K562 (cell line): Measurements from ENCODE around the gene LPIN1. TPM values are rescaled to one million over a fixed set of nuclear protein-coding genes. Genes with fewer than 3 reads are reported as not detected.
A peak's percentile ranks its signal among the peaks of the same experiment; 100 is the strongest.

Experiments
- ATAC-seq: fragments of 200-7000 bp; cut with Tn5 transposase; 3 replicates; pipeline ENCODE4 v1.9.1; 2020; ENCODE audit warnings: moderate library complexity
- BruUV-seq: library from RNA; stranded (reverse); fragments of 400-500 nt; replicated peaks from 2 replicates; lab custom pipeline; 2021; lab: Mats Ljungman, UMichigan
- CTCF ChIA-PET: fragments of 300-600 bp; formaldehyde crosslinking; extraction: SDS; loops from one replicate; lab custom pipeline; 2021; ENCODE audit warnings: low intra/inter-chr PET ratio; lab: Yijun Ruan, JAX
- POLR2A ChIA-PET: fragments of 300-600, 350-650 bp; sonication (Branson Sonifier 250); formaldehyde crosslinking; extraction: SDS; loops from one replicate; lab custom pipeline; 2021; ENCODE audit warnings: antibody characterized with exemption, inconsistent platforms; lab: Yijun Ruan, JAX
- DNase-seq, 4 experiments: peaks; one replicate each; pipeline versions ENCODE4 v3.0.0 to v3.0.0-alpha.2; 2011 to 2018; ENCODE audit warnings: low spot score in 3 of 4, mixed read lengths in 3 of 4; ENCODE audit errors: extremely low read depth in 1 of 4
- FAIRE-seq: peaks from 2 replicates; lab custom pipeline; 2011; peaks lifted over from hg19 to GRCh38; lab: Jason Lieb, UNC
- H2AFZ ChIP-seq: 2 replicates; pipeline ENCODE4 v1.6.0; 2011; ENCODE audit warnings: low read depth, low read length, control low read depth, inconsistent platforms
- H3K27ac ChIP-seq: fragments of 200-600 bp; 3 replicates; pipeline ENCODE4 v1.8.0; 2011; ENCODE audit warnings: low read depth, mild to moderate bottlenecking, control low read depth, inconsistent platforms, low read length, moderate library complexity, mixed read lengths; ENCODE audit errors: extremely low read depth
- H3K27me3 ChIP-seq, 2 experiments: fragments of 300-600 bp in 1 of 2; 2 replicates in 1 of 2; 3 replicates in 1 of 2; pipeline versions ENCODE4 v1.6.0 to v1.8.0; 2011; ENCODE audit warnings: inconsistent platforms in 2 of 2, low read length in 2 of 2, mild to moderate bottlenecking in 1 of 2, mixed read lengths in 1 of 2, moderate library complexity in 1 of 2; ENCODE audit not compliant: control insufficient read depth in 2 of 2, insufficient read depth in 2 of 2
- H3K36me3 ChIP-seq: fragments of 300-600 bp; 3 replicates; pipeline ENCODE4 v1.8.0; 2011; ENCODE audit warnings: mild to moderate bottlenecking, low read length, inconsistent platforms; ENCODE audit not compliant: control insufficient read depth, insufficient read depth
- H3K4me1 ChIP-seq, 2 experiments: fragments of 200-600 bp in 1 of 2; replicated peaks in 1 of 2; 2 replicates in 1 of 2; 3 replicates in 1 of 2; pipeline versions ENCODE4 v1.5.1 to v1.8.0; 2011; ENCODE audit warnings: inconsistent platforms in 2 of 2, low read length in 2 of 2, mild to moderate bottlenecking in 1 of 2, mixed read lengths in 1 of 2, moderate library complexity in 1 of 2; ENCODE audit not compliant: control insufficient read depth in 2 of 2, insufficient read depth in 2 of 2
- H3K4me2 ChIP-seq: 2 replicates; pipeline ENCODE4 v1.6.1; 2011; ENCODE audit warnings: low read length, control low read depth, inconsistent platforms, mixed read lengths; ENCODE audit not compliant: insufficient read depth
- H3K4me3 ChIP-seq: fragments of 200-600 bp; sonication (generic), shearing (Covaris generic); 2 replicates; pipeline ENCODE4 v1.5.1; 2016; ENCODE audit warnings: control low read depth, inconsistent platforms
- H3K79me2 ChIP-seq: fragments of 200-600 bp; 3 replicates; pipeline ENCODE4 v1.8.0; 2011; ENCODE audit warnings: low read length, inconsistent platforms; ENCODE audit not compliant: control insufficient read depth, insufficient read depth
- H3K9ac ChIP-seq, 2 experiments: 2 replicates each; pipeline versions ENCODE4 v1.6.0 to v1.6.1; 2011; ENCODE audit warnings: low read depth in 2 of 2, low read length in 2 of 2, control low read depth in 1 of 2, inconsistent platforms in 1 of 2, mild to moderate bottlenecking in 1 of 2, mixed read lengths in 1 of 2; ENCODE audit not compliant: insufficient read depth in 1 of 2
- H3K9me1 ChIP-seq: one replicate; pipeline ENCODE4 v1.6.0; 2011; ENCODE audit warnings: inconsistent platforms, mild to moderate bottlenecking, low read length, moderate library complexity; ENCODE audit not compliant: control insufficient read depth, insufficient read depth
- H3K9me3 ChIP-seq: replicated peaks from 2 replicates; pipeline ENCODE4 v1.5.1; 2011; ENCODE audit warnings: low read depth, low read length, inconsistent platforms; ENCODE audit not compliant: control insufficient read depth, insufficient read depth
- H4K20me1 ChIP-seq: replicated peaks from 2 replicates; pipeline ENCODE4 v1.6.1; 2011; ENCODE audit warnings: low read length, inconsistent platforms, mixed read lengths; ENCODE audit not compliant: control insufficient read depth, insufficient read depth
- ARID1B ChIP-seq: fragments of 450-650 bp; IDR thresholded peaks from 2 replicates; pipeline ENCODE4 v1.6.1; 2016; ENCODE audit warnings: antibody characterized with exemption, mild to moderate bottlenecking, inconsistent platforms
- C11orf30 ChIP-seq: fragments of 450-650 bp; IDR thresholded peaks from 2 replicates; pipeline ENCODE4 v1.6.1; 2016; ENCODE audit warnings: low read depth, mild to moderate bottlenecking
- CHD1 ChIP-seq: fragments of 200-600 bp; sonication (generic); IDR thresholded peaks from one replicate; pipeline ENCODE4 v1.6.1; 2012; ENCODE audit warnings: mild to moderate bottlenecking, moderate library complexity, low read length, inconsistent platforms
- FOSL1 ChIP-seq: fragments of 200-800 bp; sonication (Bioruptor generic); conservative IDR thresholded peaks from 2 replicates; pipeline ENCODE4 v1.6.1; 2016; ENCODE audit warnings: missing genetic modification characterization, missing compliant biosample characterization
- HDAC3 ChIP-seq: fragments of 450-650 bp; IDR thresholded peaks from 2 replicates; pipeline ENCODE4 v1.6.1; 2018; ENCODE audit warnings: borderline replicate concordance, mild to moderate bottlenecking, moderate library complexity; ENCODE audit not compliant: partially characterized antibody
- HDGF ChIP-seq: fragments of 450-650 bp; IDR thresholded peaks from 2 replicates; pipeline ENCODE4 v1.6.1; 2016
- JUND ChIP-seq, 2 experiments: IDR thresholded peaks; 2 replicates in 1 of 2; 3 replicates in 1 of 2; pipeline ENCODE4 v1.6.1; 2011; ENCODE audit warnings: borderline replicate concordance in 2 of 2, low read depth in 2 of 2, low read length in 2 of 2, improper control_type of control experiment in 1 of 2, missing biosample characterization in 1 of 2, missing genetic modification characterization in 1 of 2, missing genetic modification reagents in 1 of 2
- MCM7 ChIP-seq, 2 experiments: fragments of 450-650 bp; IDR thresholded peaks; 2 replicates each; pipeline ENCODE4 v1.6.1; 2016 to 2018
- MEIS2 ChIP-seq: fragments of 450-650 bp; IDR thresholded peaks from 2 replicates; pipeline ENCODE4 v1.6.1; 2014; ENCODE audit warnings: mild to moderate bottlenecking; ENCODE audit not compliant: partially characterized antibody
- NEUROD1 ChIP-seq: fragments of 150-350 bp; IDR thresholded peaks from 2 replicates; pipeline ENCODE4 v1.6.1; 2014; ENCODE audit warnings: borderline replicate concordance, low read length, low read depth; ENCODE audit not compliant: partially characterized antibody
- USF1 ChIP-seq: sonication (generic); formaldehyde crosslinking; IDR thresholded peaks from 2 replicates; pipeline ENCODE4 v1.9.0; 2022; ENCODE audit warnings: mild to moderate bottlenecking, missing genetic modification reagents
- WGBS: fragments of 100-300 bp; shearing (Covaris generic); methylation state at CpG from one replicate; pipeline ENCODE4 v1.1.6; 2016; ENCODE audit warnings: low coverage, mixed read lengths; ENCODE audit not compliant: insufficient coverage; ENCODE audit errors: missing lambda C conversion rate; 5-methylcytosine and 5-hydroxymethylcytosine counted together
- in situ Hi-C: fragments of 300-500 bp; cut with MboI; formaldehyde crosslinking; loops from 4 replicates; pipeline ENCODE4 v1.15.0; 2018; ENCODE audit warnings: inconsistent platforms, mixed read lengths
- intact Hi-C: fragments of 100-400 bp; cut with micrococcal nuclease; formaldehyde crosslinking; loops from 2 replicates; pipeline ENCODE4 v1.14.2; 2022
- polyA plus RNA-seq, 8 experiments: library from polyadenylated mRNA; depleted of rRNA in 4 of 8; stranded (reverse) in 5 of 8; unstranded in 3 of 8; fragments of >200 nt; fragmentation: Nextera tagmentation in 2 of 8; fragmentation: Illumina TruSeq in 1 of 8; extraction: Ambion mirVana in 2 of 8; extraction: Trizol in 1 of 8; gene quantifications; 2 replicates each; pipeline versions ENCODE4 v1.2.1 to v1.2.3, GENCODE V29; 2011 to 2014; ENCODE audit warnings: inconsistent platforms in 1 of 8, missing spikeins in 1 of 8
- total RNA-seq, 7 experiments: library from RNA; depleted of rRNA in 6 of 7; stranded (reverse); fragments of >200 nt in 6 of 7; fragmentation: Illumina TruSeq in 2 of 7; extraction: Trizol in 2 of 7; gene quantifications; 2 replicates each; pipeline versions ENCODE4 v1.2.1 to v1.2.3, GENCODE V29; 2011 to 2021; ENCODE audit warnings: low replicate concordance in 1 of 7
- TF ChIP-seq, protein P1 (sequence below): fragments of 450-650 bp; formaldehyde crosslinking; IDR thresholded peaks from 2 replicates; pipeline ENCODE4 v1.4.0; 2020; ENCODE audit warnings: mild to moderate bottlenecking, moderate library complexity

Gene LPIN1
- total and polyA plus RNA-seq, 9 of the 15 experiments (the other 6 are each of a cell fraction or from before 2014, with no cell fraction given), result 9.2 to 84.0 (median 27.8) TPM

DNA sequence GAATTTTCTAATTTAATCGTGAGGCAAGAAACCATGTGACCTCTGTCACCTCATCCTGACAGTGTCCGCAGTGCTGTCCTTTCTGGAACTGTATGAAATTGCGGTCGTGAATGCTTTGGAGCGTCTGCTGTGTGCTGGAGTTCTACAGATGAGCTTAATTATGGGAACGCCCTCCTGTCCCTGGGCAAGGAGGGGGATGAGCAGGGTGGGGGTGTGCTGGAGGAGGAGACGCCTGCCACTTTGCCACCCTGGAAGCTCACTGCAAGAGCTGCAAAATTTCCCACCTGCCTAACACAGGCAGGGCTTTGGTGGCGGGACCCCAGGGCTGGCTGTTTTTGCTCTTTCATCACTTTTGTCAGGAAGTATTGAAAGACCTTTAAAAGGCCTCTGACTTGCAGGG is 6.5 kb downstream of the LPIN1 start:
- 47% methylated on average over 8 of the region's 8 CpGs for WGBS
- DNase-seq (no peak), FAIRE-seq (no peak), ATAC-seq (no peak)
- Histone ChIP-seq H3K9ac (peak overlapping the region in 1 of 2 experiments; percentile 19; a peak in 1 of 4 replicates), H3K27ac (peak overlapping the region; percentile 66; the same call in 1 of the 3 replicates), H3K36me3 (peaks cover 7% of the 10 kb centered on the region; the same call in 2 of the 3 replicates), H3K79me2 (peaks cover 95% of the 10 kb centered on the region), H3K9me1 (no peaks in the 10 kb centered on the region), H4K20me1 (peaks cover 37% of the 10 kb centered on the region), H3K4me2 (peak overlapping the region; percentile 59; the same call in 1 of the 2 replicates), H3K4me3 (no peak overlapping the region), H3K9me3 (no peaks in the 10 kb centered on the region), H2AFZ (no peak overlapping the region), H3K27me3 (no peaks in the 10 kb centered on the region), H3K4me1 (peaks cover 47 to 65% of the 10 kb centered on the region in 2 experiments)
- intact Hi-C loops, result no loop called here
- no TSS peak for BruUV-seq
- in situ Hi-C loops, result no loop called here
- CTCF ChIA-PET, result no interaction called here
- TF ChIP-seq C11orf30, result 0 out of 2 replicates have a peak, but pooled peaks have one; percentile 11
- TF ChIP-seq, protein P1, sequence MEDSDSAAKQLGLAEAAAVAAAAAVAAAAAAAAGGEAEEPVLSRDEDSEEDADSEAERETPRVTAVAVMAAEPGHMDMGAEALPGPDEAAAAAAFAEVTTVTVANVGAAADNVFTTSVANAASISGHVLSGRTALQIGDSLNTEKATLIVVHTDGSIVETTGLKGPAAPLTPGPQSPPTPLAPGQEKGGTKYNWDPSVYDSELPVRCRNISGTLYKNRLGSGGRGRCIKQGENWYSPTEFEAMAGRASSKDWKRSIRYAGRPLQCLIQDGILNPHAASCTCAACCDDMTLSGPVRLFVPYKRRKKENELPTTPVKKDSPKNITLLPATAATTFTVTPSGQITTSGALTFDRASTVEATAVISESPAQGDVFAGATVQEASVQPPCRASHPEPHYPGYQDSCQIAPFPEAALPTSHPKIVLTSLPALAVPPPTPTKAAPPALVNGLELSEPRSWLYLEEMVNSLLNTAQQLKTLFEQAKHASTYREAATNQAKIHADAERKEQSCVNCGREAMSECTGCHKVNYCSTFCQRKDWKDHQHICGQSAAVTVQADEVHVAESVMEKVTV, result no peak
- POLR2A ChIA-PET, result interaction anchor here (0.6 to 1.6 kb wide), 6 partner anchors 8 to 790 kb away, joined by 3 to 4 read pairs (median 3); no protein-coding TSS in a partner anchor

- FAIRE-seq, result peak; percentile 76
- Histone ChIP-seq H3K36me3 (peaks cover 7% of the 10 kb centered on the region; the same call in 2 of the 3 replicates), H3K4me2 (peak overlapping the region; percentile 59), H3K4me3 (no peak overlapping the region), H2AFZ (no peak overlapping the region), H4K20me1 (peaks cover 37% of the 10 kb centered on the region), H3K9ac (peak overlapping the region; percentile 10 to 56; a peak in 2 of 4 replicates), H3K9me1 (no peaks in the 10 kb centered on the region), H3K27ac (peak overlapping the region; percentile 66), H3K79me2 (peaks cover 95% of the 10 kb centered on the region), H3K27me3 (no peaks in the 10 kb centered on the region), H3K4me1 (peaks cover 42 to 63% of the 10 kb centered on the region in 2 experiments), H3K9me3 (no peaks in the 10 kb centered on the region)
- WGBS, result 2% methylated on average over 5 of the region's 5 CpGs
- in situ Hi-C loops (no loop called here), intact Hi-C loops (no loop called here)
- BruUV-seq, result no TSS peak
- peak; percentile 78 for ATAC-seq
- ChIA-PET POLR2A (interaction anchor here (1.0 to 1.6 kb wide), 7 partner anchors 8 to 45 kb away, joined by 3 to 4 read pairs (median 3); no protein-coding TSS in a partner anchor), CTCF (no interaction called here)
- DNase-seq, result peak in 2 of 4 experiments; percentile 34 to 65
- 0 out of 2 replicates have a peak, but pooled peaks have one; percentile 10 for TF ChIP-seq FOSL1 (tag)
- peak; percentile 30 for TF ChIP-seq HDAC3
- no peak for TF ChIP-seq USF1 (CRISPR knock-in tag)
- TF ChIP-seq MCM7 (IDR thresholded peaks at IDR 0.05), result no peak
- TF ChIP-seq ARID1B, result peak; percentile 88
- no peak for TF ChIP-seq CHD1
- no peak for TF ChIP-seq HDGF
- no peak for TF ChIP-seq JUND (IDR thresholded peaks at IDR 0.05; ENCODE audit: borderline replicate concordance, low read depth, low read length)
- peak; percentile 22; the same call in 1 of the 3 replicates for TF ChIP-seq JUND (tag; IDR thresholded peaks at IDR 0.05; ENCODE audit: borderline replicate concordance, low read depth, low read length)
- peak; percentile 98 for TF ChIP-seq MEIS2
- peak; percentile 15 for TF ChIP-seq NEUROD1
Measured at GRCh38 chr2:11753452-11753885, 7.0 kb downstream of the LPIN1 start.
